ENCODE data around the gene PPP6R2. TPM values are rescaled to one million over a fixed set of nuclear protein-coding genes. Genes with fewer than 3 reads are reported as not detected.

Gene PPP6R2
- polyA plus RNA-seq, 3 donors: 34.4 to 58.1 (median 44.6) TPM

DNA sequence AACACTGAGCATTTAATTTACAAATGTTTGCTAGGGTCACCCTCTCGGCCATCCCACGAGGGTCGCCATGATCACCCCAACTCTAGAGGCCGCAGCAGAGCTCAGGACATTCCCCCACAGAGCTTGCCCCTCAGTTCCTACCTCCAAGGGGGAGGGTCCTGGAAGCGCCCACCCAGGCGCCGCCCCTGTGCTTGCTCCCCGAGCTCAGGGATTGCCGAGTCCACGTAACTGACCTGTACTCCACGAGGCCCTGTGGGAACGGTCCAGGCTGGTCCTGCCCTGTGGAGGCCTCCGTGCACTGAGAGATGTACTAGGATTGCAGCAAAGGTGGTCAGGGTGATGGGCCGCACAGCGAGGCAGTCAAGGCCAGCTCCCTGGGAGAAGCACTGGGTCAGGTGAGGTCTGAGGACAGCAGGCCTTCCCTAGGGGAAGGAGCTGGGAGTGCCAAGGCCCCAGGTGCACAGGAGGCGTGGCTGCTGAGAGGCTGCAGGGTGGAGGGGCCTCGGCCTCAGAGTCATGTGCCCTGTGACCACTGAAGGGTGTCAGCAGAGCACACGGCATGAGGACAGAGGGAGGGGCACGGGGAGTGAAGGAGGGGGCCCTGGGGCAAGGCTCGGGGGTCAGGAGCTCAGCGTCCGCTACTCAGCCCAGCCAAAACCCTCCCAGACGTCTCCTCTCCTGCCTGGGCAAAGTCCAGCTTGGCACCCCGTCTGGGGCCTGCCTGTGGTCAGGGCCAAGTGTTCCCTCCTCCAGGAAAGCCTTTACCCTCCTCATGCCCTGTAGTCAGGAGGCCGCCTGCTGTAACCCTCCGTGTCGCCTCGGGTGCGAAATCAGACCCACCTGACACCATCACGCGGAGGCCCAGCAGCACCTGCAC lies 141.1 kb downstream of the PPP6R2 start:
- DNase-seq (ENCODE audit: extremely low read depth in 1 of 11, low read depth in 9 of 11, low spot score in 4 of 11): peak in 1 of 11 donors; percentile 55

DNA sequence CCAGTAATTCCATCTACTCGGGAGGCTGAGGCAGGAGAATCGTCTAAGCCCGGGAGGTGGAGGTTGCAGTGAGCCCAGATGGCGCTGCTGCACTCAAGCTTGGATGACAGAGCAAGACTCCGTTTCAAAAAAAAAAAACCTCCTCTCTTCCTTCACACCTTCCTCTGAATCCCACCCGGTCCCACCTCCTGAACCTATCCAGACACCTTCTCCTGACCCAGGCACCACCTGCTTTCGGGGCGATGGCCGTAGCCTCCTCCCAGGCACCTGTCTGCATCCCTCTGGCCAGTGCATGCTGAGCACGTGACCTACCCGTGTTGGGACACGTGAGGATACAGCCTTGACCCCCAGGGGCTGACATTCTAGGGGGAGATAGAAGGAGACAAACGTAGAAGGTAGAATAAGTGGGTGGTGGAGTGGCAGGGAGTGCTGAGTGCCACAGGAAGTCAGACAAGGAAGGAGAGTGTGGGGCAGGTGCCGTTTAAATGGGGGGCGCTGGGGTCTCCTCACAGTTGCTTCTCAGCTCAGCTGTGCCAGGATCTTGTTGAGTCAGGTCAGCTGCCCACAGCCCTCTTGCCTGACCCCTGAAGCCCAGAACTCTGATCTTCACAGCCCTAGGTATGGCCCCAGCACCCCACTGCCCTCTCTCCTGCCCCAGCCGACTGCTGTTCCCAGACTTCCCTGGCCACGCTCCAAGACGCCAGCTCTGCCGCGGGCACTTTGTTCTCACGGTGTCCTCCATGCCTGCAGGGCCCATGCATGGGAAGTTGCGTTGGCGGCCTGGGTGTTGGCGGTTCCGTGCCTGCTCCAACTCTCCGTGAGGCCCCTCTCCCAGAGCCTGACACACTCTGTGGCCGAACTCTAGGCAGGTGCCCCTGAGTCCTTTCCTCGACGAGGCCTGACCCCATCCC lies 142.3 kb downstream of the PPP6R2 start:
- DNase-seq (ENCODE audit: extremely low read depth in 1 of 11, low read depth in 9 of 11, low spot score in 4 of 11): no peak

DNA sequence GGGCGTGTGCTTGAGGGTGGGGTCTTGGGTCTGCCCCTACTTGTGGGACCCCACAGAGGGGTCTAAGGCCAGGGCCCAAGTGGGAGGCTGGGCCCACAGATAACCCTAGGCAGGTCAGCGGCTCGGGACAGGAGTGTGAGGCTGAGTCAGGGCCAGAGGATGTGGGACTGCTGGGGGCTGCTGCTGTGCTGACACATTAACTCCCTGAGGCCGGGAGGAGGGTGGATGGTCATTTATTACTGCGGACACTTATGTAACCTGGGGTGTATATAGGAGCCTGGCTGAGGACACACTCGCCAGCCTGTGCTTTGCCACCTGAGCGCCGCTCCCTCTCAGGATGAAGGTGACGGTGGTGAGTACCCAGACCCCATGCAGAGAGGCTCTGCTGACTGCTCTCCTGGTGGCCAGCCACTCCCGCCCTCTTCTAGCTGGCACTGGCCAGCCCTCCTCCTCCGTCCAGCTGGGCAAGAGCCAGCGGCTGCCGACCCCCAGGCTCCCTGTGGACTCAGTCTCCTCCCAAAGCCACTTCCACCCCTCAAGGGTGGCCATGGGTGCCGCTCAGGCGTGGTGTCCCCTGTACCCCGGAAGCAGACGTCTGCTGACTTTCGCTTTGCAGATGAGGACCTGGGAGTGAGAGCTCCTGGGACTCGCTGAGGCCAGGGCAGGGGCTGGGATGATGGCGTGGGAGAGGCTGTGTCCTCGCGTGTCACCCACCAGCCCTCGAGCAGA lies 143.6 kb downstream of the PPP6R2 start, which contains the start of gene MIOX:
TSS of gene MIOX (plus strand) at position 299 of the 729 bp plus-strand sequence. CDS start at position 338, 39 bp downstream.
- no peak for DNase-seq (ENCODE audit: extremely low read depth in 1 of 11, low read depth in 9 of 11, low spot score in 4 of 11)

DNA sequence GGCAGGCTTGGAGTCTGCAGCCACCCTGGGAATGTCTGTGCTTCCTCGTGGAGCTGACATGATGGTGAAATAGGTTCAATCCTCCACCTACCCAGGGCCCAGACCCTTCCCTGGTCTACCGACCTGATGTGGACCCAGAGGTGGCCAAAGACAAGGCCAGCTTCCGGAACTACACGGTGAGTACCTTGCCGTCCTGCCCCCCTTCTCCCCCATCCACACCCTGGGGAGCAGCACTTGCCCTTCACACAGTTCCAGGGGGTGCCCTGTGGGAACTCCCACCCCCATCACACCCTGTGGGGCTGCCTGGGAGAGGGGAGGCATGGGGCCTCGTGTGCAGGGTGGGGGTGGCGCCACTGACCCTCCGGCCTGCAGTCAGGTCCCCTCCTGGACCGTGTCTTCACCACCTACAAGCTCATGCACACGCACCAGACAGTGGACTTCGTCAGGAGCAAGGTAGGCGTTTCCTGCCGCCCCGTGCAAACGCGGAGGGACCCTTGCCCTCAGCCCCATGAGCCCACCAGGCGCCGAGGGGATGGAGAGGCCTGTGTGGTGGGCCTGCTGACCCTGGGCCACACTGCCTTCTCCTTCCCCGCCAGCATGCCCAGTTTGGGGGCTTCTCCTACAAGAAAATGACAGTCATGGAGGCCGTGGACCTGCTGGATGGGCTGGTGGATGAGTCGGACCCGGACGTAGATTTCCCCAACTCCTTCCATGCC lies 144.3 kb downstream of the PPP6R2 start:
- no peak for DNase-seq (ENCODE audit: extremely low read depth in 1 of 11, low read depth in 9 of 11, low spot score in 4 of 11)

DNA sequence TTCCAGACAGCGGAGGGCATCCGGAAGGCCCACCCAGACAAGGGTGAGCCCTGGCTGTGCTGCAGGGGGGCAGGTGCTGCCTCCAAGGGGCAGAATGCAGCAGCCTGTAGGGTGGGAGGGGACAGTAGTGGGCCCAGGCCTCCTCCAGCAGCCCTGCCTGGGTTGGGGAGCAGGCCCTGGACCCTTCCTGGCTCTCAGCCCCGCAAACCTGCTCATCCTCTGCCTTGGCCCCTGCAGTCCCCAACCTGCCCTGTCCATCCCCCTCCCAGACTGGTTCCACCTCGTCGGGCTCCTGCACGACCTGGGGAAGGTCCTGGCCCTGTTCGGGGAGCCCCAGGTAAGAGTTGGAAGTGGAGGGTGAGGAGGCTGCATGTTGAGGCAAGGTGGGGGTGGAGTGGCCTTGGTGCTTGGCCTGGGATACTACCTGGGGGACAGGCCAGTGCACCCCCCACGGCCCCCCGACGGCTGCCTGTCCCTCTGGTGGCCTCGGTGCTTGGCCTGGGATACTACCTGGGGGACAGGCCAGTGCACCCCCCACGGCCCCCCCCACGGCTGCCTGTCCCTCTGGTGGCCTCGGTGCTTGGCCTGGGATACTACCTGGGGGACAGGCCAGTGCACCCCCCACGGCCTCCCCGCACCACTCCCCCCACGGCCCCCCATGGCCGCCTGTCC lies 145.0 kb downstream of the PPP6R2 start:
- no peak for DNase-seq (ENCODE audit: extremely low read depth in 1 of 11, low read depth in 9 of 11, low spot score in 4 of 11)

DNA sequence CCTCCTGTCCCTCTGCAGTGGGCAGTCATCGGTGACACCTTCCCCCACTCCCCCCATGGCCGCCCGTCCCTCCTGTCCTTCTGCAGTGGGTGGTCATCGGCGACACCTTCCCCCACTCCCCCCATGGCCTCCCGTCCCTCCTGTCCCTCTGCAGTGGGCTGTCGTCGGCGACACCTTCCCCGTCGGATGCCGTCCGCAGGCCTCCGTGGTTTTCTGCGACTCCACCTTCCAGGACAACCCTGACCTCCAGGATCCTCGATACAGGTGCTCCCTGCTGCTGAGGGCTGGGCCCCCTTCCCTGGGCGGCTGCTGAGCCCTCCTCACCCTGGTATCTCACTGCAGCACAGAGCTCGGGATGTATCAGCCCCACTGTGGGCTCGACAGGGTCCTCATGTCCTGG lies 145.8 kb downstream of the PPP6R2 start:
- no peak for DNase-seq (ENCODE audit: extremely low read depth in 1 of 11, low read depth in 9 of 11, low spot score in 4 of 11)

DNA sequence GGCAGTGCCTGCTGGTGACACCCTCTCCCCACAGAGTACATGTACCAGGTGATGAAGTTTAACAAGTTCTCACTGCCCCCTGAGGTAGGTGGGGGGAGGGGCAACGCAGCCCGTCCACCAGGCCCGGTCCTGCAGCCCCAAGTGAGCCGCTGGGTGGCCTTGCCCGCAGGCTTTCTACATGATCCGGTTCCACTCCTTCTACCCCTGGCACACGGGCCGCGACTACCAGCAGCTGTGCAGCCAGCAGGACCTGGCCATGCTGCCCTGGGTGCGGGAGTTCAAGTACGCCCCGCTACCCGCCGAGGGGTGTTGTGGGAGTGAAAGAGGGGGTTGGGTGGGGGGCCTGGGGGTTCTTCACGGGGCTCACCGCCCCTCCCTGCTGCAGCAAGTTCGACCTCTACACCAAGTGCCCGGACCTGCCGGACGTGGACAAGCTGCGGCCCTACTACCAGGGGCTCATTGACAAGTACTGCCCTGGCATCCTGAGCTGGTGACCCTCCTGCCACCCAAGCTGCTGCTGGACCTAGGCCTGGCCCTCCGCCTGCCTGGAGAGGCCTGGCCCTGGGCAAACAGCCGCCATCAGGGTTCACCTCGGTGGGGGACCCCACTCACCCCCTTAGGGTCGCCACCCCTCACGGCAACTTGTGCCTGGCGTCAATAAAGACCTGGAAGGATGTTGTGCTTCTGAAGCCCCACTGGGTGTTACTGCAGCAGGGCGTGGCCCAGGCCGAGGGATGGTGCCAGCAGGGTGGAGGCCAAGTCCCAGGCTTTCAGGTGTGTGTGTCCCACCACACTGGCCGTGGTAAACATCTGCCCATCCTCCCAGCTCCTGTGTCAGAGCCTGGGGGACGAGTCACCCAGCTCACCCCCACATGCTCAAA lies 146.5 kb downstream of the PPP6R2 start:
- DNase-seq (ENCODE audit: extremely low read depth in 1 of 11, low read depth in 9 of 11, low spot score in 4 of 11): no peak

DNA sequence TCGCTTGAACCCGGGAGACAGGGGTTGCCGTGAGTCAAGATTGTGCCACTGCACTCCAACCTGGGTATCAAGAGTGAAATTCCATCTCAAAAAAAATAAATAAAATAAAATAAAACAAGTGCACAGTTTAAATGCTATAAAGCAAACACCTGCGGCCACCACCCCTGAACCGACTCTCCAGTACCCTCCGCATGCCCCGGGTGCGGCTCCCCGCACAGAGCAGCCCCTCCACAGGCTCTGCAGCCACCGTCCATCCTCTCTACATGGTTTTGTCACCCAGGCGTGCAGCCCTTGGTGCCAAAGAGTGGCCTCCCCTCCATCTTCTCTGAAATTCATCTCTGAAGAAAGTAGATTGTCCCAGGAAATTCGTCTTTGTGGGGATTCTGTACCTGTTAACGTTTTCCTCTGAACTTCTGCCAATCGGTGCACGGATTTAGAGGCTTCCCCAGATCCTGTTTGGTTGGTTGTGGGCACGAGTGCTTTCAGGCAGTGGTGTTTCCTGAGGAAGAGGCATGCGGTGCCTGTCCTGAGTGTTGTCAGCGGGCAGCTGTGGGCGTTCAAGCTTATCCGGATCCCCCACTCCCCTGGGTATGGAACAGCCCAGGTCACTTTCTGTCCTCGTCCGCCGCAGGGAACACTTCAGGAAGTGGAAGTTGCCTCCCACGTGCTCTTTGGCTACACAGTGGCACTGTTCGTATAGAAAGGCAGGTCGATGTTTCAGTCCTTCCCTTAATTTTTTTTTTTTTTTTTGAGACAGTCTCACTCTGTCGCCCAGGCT lies 147.6 kb downstream of the PPP6R2 start:
- no peak for DNase-seq (ENCODE audit: extremely low read depth in 1 of 11, low read depth in 9 of 11, low spot score in 4 of 11)

Other genes with a start within 250 kb of the PPP6R2 start
- gene PANX2, start 172.6 kb upstream of the PPP6R2 start, polyA plus RNA-seq (ENCODE audit: insufficient read length in 3 of 3): 1 to 10 TPM; 1.3 to 2.2 (median 1.5) TPM
- gene TRABD, start 157.4 kb upstream of the PPP6R2 start, polyA plus RNA-seq (ENCODE audit: insufficient read length in 3 of 3): 10 to 100 TPM; 17.5 to 31.3 (median 29.6) TPM
- gene SELENOO, start 142.3 kb upstream of the PPP6R2 start, polyA plus RNA-seq (ENCODE audit: insufficient read length in 3 of 3): 10 to 100 TPM; 16.9 to 31.1 (median 24.0) TPM
- gene TUBGCP6, start 98.3 kb upstream of the PPP6R2 start, polyA plus RNA-seq (ENCODE audit: insufficient read length in 3 of 3): 10 to 100 TPM; 30.5 to 48.2 (median 40.1) TPM
- gene HDAC10, start 92.1 kb upstream of the PPP6R2 start, polyA plus RNA-seq (ENCODE audit: insufficient read length in 3 of 3): 10 to 100 TPM; 17.1 to 34.3 (median 27.7) TPM
- gene MAPK12, start 81.6 kb upstream of the PPP6R2 start, polyA plus RNA-seq (ENCODE audit: insufficient read length in 3 of 3): 10 to 100 TPM; 11.5 to 18.9 (median 17.5) TPM
- gene MAPK11, start 72.9 kb upstream of the PPP6R2 start, polyA plus RNA-seq (ENCODE audit: insufficient read length in 3 of 3): 10 to 100 TPM in 1 of 3 donors, 1 to 10 TPM in 2; 6.7 to 10.1 (median 8.9) TPM
- 100 to 1,000 TPM; 187 to 248 (median 239) TPM for gene PLXNB2, start 35.7 kb upstream of the PPP6R2 start, polyA plus RNA-seq (ENCODE audit: insufficient read length in 3 of 3)
- gene DENND6B, start 16.3 kb upstream of the PPP6R2 start, polyA plus RNA-seq (ENCODE audit: insufficient read length in 3 of 3): 10 to 100 TPM; 11.9 to 21.1 (median 16.8) TPM
- 10 to 100 TPM; 28.4 to 46.4 (median 45.6) TPM for gene SBF1, start 131.7 kb downstream of the PPP6R2 start, polyA plus RNA-seq (ENCODE audit: insufficient read length in 3 of 3)
- gene ADM2, start 138.2 kb downstream of the PPP6R2 start, polyA plus RNA-seq (ENCODE audit: insufficient read length in 3 of 3): 1 to 10 TPM; 3.8 to 6.9 (median 4.6) TPM
- gene MIOX, start 143.5 kb downstream of the PPP6R2 start, polyA plus RNA-seq (ENCODE audit: insufficient read length in 3 of 3): 10 to 100 TPM in 1 of 3 donors, 1 to 10 TPM in 2; 2.4 to 13.6 (median 3.0) TPM
- gene LMF2, start 164.4 kb downstream of the PPP6R2 start, polyA plus RNA-seq (ENCODE audit: insufficient read length in 3 of 3): 10 to 100 TPM; 30.3 to 58.1 (median 56.0) TPM
- gene NCAPH2, start 164.9 kb downstream of the PPP6R2 start, polyA plus RNA-seq (ENCODE audit: insufficient read length in 3 of 3): 10 to 100 TPM; 39.6 to 53.9 (median 50.3) TPM
- 1 to 10 TPM; 1.0 to 5.2 (median 1.9) TPM for gene SCO2, start 182.3 kb downstream of the PPP6R2 start, polyA plus RNA-seq (ENCODE audit: insufficient read length in 3 of 3)
- 1 to 10 TPM; 1.4 to 3.0 (median 1.9) TPM for gene TYMP, start 186.7 kb downstream of the PPP6R2 start, polyA plus RNA-seq (ENCODE audit: insufficient read length in 3 of 3)
- gene KLHDC7B, start 202.6 kb downstream of the PPP6R2 start, polyA plus RNA-seq (ENCODE audit: insufficient read length in 3 of 3): under 1 TPM; 0.10 to 0.50 (median 0.15) TPM
- under 1 TPM in 2 of 3 donors, not detected in 1; 0.23 to 0.47 TPM for gene SYCE3, start 219.6 kb downstream of the PPP6R2 start, polyA plus RNA-seq (ENCODE audit: insufficient read length in 3 of 3)
- 10 to 100 TPM; 12.7 to 19.9 (median 18.2) TPM for gene CPT1B, start 235.1 kb downstream of the PPP6R2 start, polyA plus RNA-seq (ENCODE audit: insufficient read length in 3 of 3)
- gene CHKB, start 239.5 kb downstream of the PPP6R2 start, polyA plus RNA-seq (ENCODE audit: insufficient read length in 3 of 3): 100 to 1,000 TPM in 1 of 3 donors, 10 to 100 TPM in 2; 82.4 to 118 (median 86.6) TPM

Measured in renal cortex interstitium (tissue), 11 donors.